Heart right ventricle (tissue), 16 donors: ENCODE data around the gene MBTD1. TPM values are rescaled to one million over a fixed set of nuclear protein-coding genes. Genes with fewer than 3 reads are reported as not detected.

Source experiments
- ATAC-seq, 8 donors: fragments of 200-7000 bp; cut with Tn5 transposase; one replicate each; pipeline ENCODE4 v1.9.1; 2020; ENCODE audit warnings: mild to moderate bottlenecking in 8 of 8, moderate library complexity in 8 of 8, moderate number of reproducible peaks in 1 of 8
- DNase-seq, 2 donors: peaks; one replicate each; pipeline ENCODE4 v3.0.0-alpha.2; 2020
- H3K27ac ChIP-seq, 10 donors: fragments of 200-600 bp; sonication (generic) in 2 of 10; one replicate each; pipeline versions ENCODE4 v1.5.0 to v1.8.0; 2020 to 2022; ENCODE audit warnings: mild to moderate bottlenecking in 3 of 10
- H3K27me3 ChIP-seq, 7 donors: fragments of 200-600 bp; one replicate each; pipeline ENCODE4 v1.8.0; 2021 to 2022; ENCODE audit warnings: mild to moderate bottlenecking in 2 of 7
- H3K36me3 ChIP-seq, 9 donors: fragments of 200-600 bp; sonication (generic) in 1 of 9; one replicate each; pipeline versions ENCODE4 v1.5.0 to v1.8.0; 2020 to 2022; ENCODE audit warnings: mild to moderate bottlenecking in 2 of 9
- H3K4me1 ChIP-seq, 9 donors: fragments of 200-600 bp; sonication (generic) in 1 of 9; one replicate each; pipeline versions ENCODE4 v1.5.0 to v1.8.0; 2020 to 2022; ENCODE audit warnings: mild to moderate bottlenecking in 4 of 9
- H3K4me3 ChIP-seq, 10 donors: fragments of 200-600 bp; sonication (generic) in 2 of 10; one replicate each; pipeline versions ENCODE4 v1.5.0 to v1.8.0; 2020 to 2022; ENCODE audit warnings: mild to moderate bottlenecking in 7 of 10, moderate library complexity in 2 of 10
- H3K9me3 ChIP-seq, 11 donors: fragments of 200-600 bp in 10 of 11; sonication (generic) in 2 of 11; one replicate each; pipeline versions ENCODE4 v1.5.0 to v1.8.0; 2013 to 2022; ENCODE audit warnings: mild to moderate bottlenecking in 2 of 11, control low read depth in 1 of 11, moderate library complexity in 1 of 11
- WGBS, 2 donors: extraction: QIAGEN DNeasy Blood & Tissue Kit; methylation state at CpG; one replicate each; pipeline ENCODE4 v1.1.7; 2013; ENCODE audit warnings: inconsistent platforms in 1 of 2; 5-methylcytosine and 5-hydroxymethylcytosine counted together
- intact Hi-C, 10 donors: fragments of 100-400 bp; cut with DNase I; formaldehyde crosslinking; loops; one replicate each; pipeline versions ENCODE4 v1.11.1 to v1.14.2; 2022
- long read RNA-seq, 3 donors: library from polyadenylated mRNA; unstranded; transcript quantifications; one replicate each; pipeline ENCODE4 v2.0.0, GENCODE V29; 2020 to 2021
- polyA plus RNA-seq, 2 donors: library from polyadenylated mRNA; stranded (reverse); fragments of 200-250 nt; gene quantifications; one replicate each; pipeline ENCODE4 v1.2.3, GENCODE V29; 2013
- total RNA-seq, 10 donors: library from RNA; stranded (reverse); fragmentation: NEBNext Ultra II Directional in 3 of 10; extraction: Animal tissue kit (Norgen Biotek cat#: 25700) in 3 of 10; gene quantifications; one replicate each; pipeline versions ENCODE4 v1.2.1 to v1.2.4, GENCODE V29; 2021 to 2023
- TF ChIP-seq, protein P1 (sequence below), 9 donors: fragments of 200-600 bp; sonication (generic) in 2 of 9; IDR thresholded peaks; one replicate each; pipeline versions ENCODE4 v1.5.0 to v1.8.0; 2021 to 2022; ENCODE audit warnings: antibody characterized with exemption in 9 of 9, mild to moderate bottlenecking in 5 of 9, moderate library complexity in 1 of 9
- donor health status: Arrhythmogenic right ventricular cardiomyopathy.
- donor health status: ischemic (EF 13 %, LVEDD 7.1; RV severe dilation, severe dysfunction).
- donor health status: healthy with polysubstance abuse.
- donor health status: DM: no; HTN: yes; CAD: no.
- donor health status: DM: no; HTN: no; CAD: no.
- donor health status: ischemic (EF 25% LVEDD 6.9; RV normal size, moderate dysfunction).
- donor health status: ischemic (EF 25% LVEDD 5.7; RV mildly dilated, moderate dysfunction).
- donor health status: healthy.
- donor health status: DM: yes; HTN: yes; CAD: no.
- donor health status: Ischemic cardiomyopathy.
- donor health status: ischemic (EF 35%, LVEDD 5.7; RV mildly dilated, moderate dysfunction).
- donor health status: nonischemic (EF 11% LVEDD 7.7; RV severe dilation, severe dysfunction).
- donor health status: DM: yes; HTN: yes; CAD: no.
- donor health status: PGD.
- donor health status: ischemic (EF 29% LVEDD 5.4; RV normal size, mild dysfunction).
- donor health status: nonischemic (EF 23%, LVEDD 6.1; RV moderate dilation, normal function).

Gene MBTD1
- total RNA-seq: 1 to 10 TPM; 4.7 to 8.4 (median 6.9) TPM
- 10 to 100 TPM in 1 of 2 donors, 1 to 10 TPM in 1; 1.8 to 11.4 TPM for polyA plus RNA-seq
- long read RNA-seq, donor 1, partial matches to known transcripts: 1 of 2 reads
- long read RNA-seq, donor 1, other reads (novel, unspliced or antisense): 1 of 2 reads
- long read RNA-seq, donor 2: 0 reads
- long read RNA-seq, donor 3, partial matches to known transcripts: 0 of 1 reads
- long read RNA-seq, donor 3, other reads (novel, unspliced or antisense): 1 of 1 reads

DNA sequence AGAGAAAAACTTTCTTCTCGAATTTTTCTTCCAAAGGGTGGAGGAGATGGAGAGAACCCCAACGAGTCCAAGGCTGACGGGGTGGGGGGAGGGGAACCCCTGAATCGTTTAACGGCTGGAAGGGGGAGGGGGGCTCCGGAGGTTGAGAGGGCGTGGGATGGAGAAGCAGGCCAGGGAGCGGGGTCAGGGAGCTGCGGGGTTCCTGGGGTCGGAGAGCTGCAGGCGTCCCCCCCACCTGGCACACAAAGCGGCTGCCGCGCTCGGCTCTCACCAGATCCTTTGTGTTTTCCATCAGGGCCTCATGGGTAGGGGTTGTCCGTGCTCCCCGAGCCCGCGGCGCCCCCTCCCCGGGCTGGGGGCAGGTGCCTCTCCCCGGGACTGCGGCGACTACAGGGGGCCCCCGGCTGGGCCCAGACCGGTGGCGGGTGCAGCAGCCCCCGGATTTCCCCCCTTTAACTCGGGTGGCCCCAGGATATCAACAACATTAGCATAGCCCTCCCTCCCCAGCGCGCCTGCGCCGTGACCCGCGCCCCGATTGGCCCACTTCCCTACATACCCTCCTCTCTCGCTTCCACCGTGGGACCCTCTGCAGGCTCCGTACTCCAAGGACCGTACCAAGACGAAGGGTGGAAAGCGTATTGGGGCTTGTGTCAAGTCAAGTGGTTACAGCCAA is at the start of gene MBTD1:
MBTD1 (minus strand) TSS at position 486 of the 673 bp plus-strand sequence. CDS start 34,888 bp downstream, outside the sequence.
- 0 to 1% methylated on average over 42 of the region's 42 CpGs for WGBS, 2 donors
- Histone ChIP-seq H3K27me3 (no peaks in the 10 kb centered on the region), H3K4me1 (peaks cover 2 to 79% (median 59%) of the 10 kb centered on the region in 9 donors), H3K4me3 (peak within 1 kb of the TSS; percentile 62 to 98 (median 92)), H3K27ac (peak within 1 kb of the TSS; percentile 88 to 98 (median 95)), H3K36me3 (peaks cover 0 to 53% (median 6%) of the 10 kb centered on the region in 9 donors), H3K9me3 (no peaks in the 10 kb centered on the region)
- TF ChIP-seq, protein P1, sequence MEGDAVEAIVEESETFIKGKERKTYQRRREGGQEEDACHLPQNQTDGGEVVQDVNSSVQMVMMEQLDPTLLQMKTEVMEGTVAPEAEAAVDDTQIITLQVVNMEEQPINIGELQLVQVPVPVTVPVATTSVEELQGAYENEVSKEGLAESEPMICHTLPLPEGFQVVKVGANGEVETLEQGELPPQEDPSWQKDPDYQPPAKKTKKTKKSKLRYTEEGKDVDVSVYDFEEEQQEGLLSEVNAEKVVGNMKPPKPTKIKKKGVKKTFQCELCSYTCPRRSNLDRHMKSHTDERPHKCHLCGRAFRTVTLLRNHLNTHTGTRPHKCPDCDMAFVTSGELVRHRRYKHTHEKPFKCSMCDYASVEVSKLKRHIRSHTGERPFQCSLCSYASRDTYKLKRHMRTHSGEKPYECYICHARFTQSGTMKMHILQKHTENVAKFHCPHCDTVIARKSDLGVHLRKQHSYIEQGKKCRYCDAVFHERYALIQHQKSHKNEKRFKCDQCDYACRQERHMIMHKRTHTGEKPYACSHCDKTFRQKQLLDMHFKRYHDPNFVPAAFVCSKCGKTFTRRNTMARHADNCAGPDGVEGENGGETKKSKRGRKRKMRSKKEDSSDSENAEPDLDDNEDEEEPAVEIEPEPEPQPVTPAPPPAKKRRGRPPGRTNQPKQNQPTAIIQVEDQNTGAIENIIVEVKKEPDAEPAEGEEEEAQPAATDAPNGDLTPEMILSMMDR (IDR thresholded peaks at IDR 0.05): no peak
- DNase-seq: peak; percentile 95 to 97
- intact Hi-C loops: loop anchor here in 1 of 10 donors (5.0 kb wide), 1 partner anchor 92 kb away; the partner anchor contains the start of gene NME2
- peak; percentile 92 to 97 (median 96) for ATAC-seq

DNA sequence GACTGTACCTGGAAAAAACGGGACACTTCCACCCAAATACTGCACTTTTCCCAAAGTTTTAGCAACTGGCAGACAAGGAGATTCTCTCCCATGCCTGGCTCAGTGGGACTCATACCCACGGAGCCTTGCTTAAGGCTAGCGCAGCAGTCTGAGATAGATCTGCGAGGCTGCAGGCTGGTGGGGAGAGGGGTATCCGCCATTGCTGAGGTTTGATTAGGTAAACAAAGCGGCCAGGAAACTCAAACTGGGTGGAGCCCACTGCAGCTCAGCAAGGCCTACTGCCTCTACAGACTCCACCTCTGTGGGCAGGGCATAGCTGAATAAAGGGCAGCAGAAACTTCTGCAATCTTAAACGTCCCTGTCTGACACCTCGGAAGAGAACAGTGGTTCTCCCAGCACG is 45.3 kb upstream of the MBTD1 start:
- Histone ChIP-seq H3K4me1 (no peaks in the 10 kb centered on the region), H3K4me3 (no peak overlapping the region), H3K27ac (no peak overlapping the region), H3K36me3 (no peaks in the 10 kb centered on the region), H3K27me3 (no peaks in the 10 kb centered on the region), H3K9me3 (peaks cover 0 to 16% (median 0%) of the 10 kb centered on the region in 11 donors)
- intact Hi-C loops: no loop called here
- DNase-seq (no peak), ATAC-seq (no peak)
- 92 to 94% methylated on average over 9 of the region's 9 CpGs for WGBS, 2 donors
- TF ChIP-seq, protein P1 (IDR thresholded peaks at IDR 0.05): no peak

DNA sequence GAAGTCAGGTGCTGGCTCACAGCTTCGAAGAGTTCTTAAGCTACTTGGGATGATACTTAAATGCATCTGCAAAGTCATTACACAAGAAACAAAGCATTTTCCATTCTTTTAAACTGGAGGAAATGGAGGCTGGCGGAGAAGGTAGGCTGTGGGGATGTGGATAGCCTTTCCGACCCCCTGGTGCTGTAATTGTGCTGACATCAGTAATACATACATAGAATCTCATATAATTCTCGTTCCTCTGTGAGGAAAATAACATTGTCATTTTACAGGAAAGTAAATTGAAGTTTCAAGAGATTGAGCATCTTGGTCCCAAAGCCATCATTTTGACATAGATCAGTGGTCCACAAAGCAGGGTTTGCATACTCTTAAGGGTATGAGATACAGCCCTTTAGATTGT is 40.0 kb upstream of the MBTD1 start:
- 93% methylated on average over 4 of the region's 4 CpGs for WGBS, 2 donors
- intact Hi-C loops: loop anchor here in 4 of 10 donors (5.0 to 10.0 kb wide), 3 partner anchors 235 to 807 kb away; no protein-coding TSS in a partner anchor

More for the DNA sequence above, 40.0 kb upstream of the MBTD1 start:
- H3K9me3 ChIP-seq: no peaks in the 10 kb centered on the region
- ATAC-seq: no peak
- H3K27ac ChIP-seq: no peak overlapping the region
- H3K4me1 ChIP-seq: no peaks in the 10 kb centered on the region
- TF ChIP-seq, protein P1 (IDR thresholded peaks at IDR 0.05): no peak
- no peak for DNase-seq
- H3K4me3 ChIP-seq: no peak overlapping the region
- peaks cover 0 to 38% (median 3%) of the 10 kb centered on the region in 9 donors for H3K36me3 ChIP-seq
- H3K27me3 ChIP-seq: no peaks in the 10 kb centered on the region
